GM18499 (cell line): ENCODE data around the gene GNG2.

Source experiments
- ATAC-seq: cut with Tn5 transposase; IDR thresholded peaks from one replicate; pipeline ENCODE4 v1.9.1; 2021; ENCODE audit warnings: moderate number of reproducible peaks; ENCODE audit not compliant: insufficient read depth, unreplicated experiment

Gene GNG2

GRCh38 chr14:51852541-51852940, 7.9 kb upstream of the GNG2 start:
- ATAC-seq: no peak

DNA sequence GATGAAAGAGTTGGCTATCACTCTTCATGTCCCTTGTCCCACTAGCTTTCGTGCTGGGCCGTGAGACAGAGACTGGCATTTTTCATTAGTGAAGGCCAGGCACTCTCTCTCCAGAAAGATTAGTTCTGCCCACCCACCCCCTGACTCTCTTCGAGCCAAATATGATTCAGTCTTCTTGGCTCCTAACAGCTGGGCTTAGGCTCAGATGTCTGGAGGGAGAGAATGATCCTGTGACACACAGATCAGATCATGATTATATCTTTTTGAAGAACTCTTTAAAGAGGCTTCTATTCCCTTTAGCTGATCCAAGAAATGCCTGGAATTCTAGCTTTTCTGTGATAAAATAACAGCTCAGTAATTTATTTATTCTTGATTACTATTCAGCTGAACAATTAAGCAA, 5.2 kb upstream of the GNG2 start:
- no peak for ATAC-seq

DNA sequence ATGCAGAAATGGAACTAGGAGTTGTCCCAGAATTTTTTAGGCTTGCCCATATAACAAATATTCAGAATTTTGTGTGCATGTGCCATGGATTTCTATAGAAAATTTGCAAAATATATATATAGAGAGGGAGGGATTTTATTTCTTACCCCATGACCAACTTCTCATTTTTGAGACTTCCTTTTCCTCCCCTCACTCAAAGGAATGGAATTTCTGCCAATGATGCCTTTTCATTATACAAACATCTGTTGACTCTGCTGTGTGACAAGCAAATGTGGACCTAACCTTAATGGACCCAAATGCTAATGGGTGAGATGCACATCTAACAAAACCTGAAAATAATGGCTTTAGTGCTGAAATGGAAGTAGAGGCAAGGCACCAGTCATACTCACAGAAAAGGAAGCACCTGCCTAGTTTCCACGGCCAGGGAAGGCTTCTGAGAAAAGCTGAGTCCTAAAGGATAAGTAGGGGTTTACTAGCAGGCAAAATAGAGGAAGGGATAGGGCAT, 3.6 kb upstream of the GNG2 start:
- ATAC-seq: no peak

DNA sequence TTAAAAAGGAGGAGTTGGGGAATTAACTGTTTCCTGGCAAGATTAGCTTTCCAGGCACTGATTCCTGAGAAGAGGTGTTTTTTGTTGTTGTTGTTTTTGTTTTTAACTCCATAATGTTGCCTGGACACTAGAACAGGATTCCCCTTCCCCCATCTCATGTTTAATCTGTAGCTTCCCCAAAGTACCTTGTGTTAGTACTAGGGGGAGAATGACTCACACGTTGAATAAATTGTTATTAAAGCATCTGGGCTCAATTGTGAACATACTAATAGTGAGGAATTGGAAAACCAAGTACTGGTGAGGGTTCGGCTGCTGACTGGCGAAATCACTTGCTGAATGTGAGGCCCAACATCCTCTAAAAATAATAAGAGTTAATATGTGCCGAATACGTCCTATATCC, 1.3 kb upstream of the GNG2 start:
- ATAC-seq: no peak

DNA sequence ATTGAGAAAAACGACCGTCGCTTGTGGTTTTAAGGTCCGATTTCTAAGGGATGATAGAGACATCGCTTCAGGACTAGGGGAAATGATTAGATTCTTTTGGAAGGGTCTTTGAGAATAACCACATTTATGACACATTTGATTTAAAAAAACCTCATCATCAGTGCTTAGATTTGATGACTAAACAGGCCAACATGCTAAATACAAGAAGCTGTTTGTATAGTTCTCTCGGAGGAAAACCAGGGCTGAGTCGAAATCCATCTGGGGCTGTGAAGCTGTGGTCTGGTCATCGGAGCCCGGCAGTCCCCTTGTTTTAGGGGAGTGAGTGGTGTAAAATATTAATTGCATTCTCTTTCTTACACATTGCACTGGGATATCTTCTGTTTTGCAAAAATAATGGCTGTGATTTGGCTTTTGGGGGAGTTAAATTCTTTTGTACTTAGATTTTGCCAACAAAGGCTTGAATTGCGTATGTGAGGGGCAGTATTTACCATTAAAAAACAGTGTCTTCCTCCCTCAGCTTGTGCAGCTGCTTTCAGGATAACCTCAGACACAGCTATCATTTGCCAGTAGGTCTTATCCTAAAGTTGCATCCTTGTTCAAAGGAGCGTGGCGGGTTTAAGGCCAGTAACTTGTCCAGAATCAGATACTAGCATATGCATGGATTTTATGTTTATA, 550 bp downstream of the GNG2 start:
- no peak for ATAC-seq

DNA sequence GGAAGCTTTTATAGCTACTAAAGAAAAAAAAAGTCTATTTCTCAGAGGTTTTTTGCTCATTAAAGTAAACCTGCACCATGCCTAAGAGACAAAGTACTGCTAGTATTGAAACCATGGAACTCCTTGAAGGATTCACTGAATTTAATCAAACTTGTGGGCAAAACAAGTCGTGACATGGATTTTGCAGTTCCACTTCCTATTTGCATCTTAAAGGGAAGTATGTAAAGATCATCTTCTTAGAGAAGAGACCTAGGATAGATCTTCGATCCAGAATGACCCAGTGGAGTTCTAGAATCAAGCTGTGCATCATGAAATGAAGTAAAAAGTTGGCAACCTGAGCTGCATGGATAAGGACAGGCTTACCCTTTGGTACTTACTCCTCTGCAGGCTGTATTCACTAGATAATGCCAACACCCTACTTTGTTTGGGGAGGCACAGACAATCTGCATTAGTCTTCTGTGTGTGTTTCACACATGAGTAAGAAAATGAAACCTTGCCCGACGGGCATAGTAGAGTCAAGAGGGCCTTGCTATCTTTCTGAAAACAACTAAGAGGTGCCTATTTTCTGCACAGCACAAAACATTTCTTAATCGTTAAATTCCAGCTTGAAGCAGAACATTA, 1.9 kb downstream of the GNG2 start:
- ATAC-seq: no peak

DNA sequence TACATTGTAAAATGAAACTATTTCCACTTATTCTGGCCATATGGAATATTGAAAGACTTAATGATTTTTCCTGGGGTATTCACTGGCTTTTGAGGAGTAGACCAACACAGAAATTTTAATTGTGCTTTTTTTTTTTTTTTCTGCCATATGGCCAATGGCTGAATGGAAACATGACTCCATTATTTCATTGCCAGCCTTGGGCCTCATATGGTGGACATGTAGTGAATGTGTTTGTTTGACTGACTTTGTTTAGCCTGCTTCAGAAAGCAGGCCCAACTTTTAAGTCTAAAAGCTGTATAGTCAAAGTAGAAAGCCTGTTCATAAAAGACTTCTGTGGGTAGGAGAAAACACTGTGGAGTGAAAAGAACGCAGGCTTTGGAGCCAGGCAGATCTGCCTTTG, 2.4 kb downstream of the GNG2 start:
- ATAC-seq: no peak

DNA sequence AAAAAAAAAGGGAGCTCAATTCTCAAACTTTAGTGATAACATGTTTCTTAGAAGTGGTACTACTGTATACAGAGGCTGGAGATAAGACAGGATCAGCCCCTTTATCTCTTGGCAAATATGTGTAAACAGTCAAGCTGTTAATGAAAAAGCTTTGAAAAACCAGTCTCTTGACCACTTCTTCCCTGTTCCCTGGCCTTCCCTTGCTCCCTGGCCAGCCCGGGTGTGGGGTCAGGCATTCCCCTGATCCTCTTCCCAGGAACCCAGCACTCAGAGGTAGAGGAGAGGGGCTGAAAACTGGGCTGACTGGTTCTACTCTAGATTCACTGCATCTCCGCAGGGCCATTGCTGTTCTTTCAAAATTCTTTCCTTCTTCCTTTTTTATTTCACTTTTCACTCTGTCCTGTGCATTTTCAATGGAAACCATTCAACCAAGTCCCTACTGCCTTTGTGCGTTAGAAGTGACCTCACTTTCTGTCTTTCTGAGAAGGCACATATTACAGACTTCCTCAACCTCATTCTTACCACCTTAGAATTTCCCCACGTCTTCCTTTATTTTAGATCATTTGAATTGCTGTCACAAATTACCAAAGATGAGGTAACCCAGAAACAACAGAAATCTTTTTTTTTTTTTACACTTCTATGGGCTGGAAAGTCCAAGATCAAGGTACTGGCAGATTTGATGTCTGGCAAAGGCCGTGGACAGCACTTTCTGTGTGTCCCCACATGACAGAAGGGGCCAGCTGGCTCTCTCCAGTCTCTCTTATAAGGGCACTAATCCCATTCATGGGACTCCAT, 5.7 kb downstream of the GNG2 start:
- no peak for ATAC-seq

DNA sequence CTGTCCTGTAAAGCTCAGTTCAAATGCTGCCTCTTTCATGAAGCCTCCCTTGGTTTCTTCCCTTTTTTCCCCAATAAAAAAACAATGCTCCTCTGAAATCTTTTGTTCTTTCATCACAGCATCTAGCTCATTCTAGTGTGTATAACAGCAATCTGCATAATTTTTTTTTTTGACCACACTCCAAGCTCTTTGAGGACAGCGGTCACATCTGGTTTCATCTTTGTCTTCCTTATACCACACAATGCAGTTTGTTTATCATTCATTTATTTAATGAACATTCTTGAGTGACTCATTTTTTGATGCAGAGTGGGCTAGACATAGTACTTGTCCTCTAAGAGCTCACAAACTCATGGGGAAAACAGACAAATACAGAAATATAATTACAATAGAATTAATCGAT, 7.3 kb downstream of the GNG2 start:
- ATAC-seq: no peak

DNA sequence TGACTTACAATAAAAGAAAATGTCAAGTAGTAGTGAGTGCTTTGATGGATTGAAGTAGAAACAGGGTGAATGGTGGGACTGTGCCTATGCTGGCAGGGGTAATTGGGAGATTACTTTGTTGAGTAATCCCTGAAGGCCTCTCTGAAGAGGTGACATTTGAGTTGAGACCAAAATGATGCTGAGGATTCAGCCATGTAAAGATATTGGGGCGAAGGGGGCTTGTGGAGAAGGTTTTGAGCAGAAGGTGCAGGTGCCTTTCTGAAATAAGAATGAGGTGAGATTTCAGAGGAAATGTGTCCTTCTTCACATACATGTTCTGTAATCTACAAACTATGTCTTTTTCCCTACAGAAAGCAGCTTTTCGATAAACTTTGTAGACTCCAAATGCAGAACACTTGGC, 8.0 kb downstream of the GNG2 start:
- ATAC-seq: no peak

DNA sequence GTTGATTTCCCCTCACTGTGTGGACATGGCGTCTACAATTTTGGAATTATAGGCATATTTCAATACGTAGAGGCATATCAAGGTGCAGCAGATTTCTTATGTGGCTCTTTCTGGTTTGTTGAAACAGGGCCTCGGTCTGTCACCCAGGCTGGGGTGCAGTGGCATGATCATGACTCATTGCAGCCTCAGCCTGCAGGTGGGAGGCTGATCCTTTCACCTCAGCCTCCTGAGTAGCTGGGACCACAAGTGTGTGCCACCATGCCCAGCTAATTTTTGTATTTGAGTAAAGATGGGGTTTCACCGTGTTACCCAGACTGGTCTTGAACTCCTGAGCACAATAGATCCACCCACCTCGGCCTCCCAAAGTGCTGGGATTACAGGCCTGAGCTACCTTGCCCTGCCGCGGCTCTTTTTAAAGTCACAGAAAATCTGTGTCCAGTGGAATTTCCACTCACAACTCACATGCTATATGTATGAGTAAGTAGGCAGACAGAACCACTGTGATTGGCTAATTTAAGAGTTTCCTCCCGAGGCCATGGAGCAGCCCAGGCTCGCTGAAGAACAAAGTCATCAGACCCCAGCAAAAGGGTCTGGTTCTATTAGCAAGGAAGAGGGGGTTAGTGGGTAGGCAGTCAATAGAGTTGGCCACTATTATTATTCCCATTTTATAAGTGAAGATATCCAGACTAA, 9.1 kb downstream of the GNG2 start:
- ATAC-seq: no peak

DNA sequence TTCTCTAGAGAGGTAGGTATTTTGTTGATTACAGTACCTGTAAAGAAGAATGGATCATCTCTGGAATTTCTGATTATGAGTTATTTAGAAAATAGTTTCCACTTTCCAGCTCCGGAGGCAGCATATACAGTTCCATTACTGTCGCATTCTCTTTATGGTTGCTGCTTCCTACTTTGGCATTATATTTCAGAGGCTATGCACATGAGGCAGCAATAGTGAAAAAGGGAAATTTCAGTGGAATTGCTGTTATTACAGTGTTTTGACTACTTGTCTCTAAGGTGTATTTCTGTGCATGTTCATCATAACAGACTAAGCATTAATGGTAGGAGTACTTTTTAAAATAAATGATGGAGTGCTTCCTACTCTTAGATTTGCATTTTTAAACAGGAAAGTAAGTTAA, 10.2 kb downstream of the GNG2 start:
- ATAC-seq: no peak

DNA sequence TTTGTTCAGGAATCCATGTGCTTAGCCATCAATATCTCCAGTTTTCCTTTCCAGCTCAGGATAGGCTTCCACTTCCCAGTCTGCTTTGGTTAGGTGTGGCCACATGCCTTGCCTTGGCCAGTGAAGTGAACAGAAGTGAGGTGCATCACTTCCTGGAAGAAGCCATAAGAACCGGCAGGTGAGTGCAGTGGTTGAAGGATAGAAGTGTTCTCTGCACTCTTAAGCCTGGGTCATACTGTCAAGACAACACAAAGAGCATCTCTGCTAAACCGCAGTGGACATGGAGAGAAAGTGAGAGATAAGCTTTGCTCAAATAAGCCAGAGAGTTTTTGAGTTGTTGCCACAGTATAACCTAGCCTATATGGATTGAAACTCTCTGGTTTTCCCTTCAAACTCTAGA, 11.4 kb downstream of the GNG2 start:
- ATAC-seq: no peak

GRCh38 chr14:51872396-51872795, 12.0 kb downstream of the GNG2 start:
- no peak for ATAC-seq

DNA sequence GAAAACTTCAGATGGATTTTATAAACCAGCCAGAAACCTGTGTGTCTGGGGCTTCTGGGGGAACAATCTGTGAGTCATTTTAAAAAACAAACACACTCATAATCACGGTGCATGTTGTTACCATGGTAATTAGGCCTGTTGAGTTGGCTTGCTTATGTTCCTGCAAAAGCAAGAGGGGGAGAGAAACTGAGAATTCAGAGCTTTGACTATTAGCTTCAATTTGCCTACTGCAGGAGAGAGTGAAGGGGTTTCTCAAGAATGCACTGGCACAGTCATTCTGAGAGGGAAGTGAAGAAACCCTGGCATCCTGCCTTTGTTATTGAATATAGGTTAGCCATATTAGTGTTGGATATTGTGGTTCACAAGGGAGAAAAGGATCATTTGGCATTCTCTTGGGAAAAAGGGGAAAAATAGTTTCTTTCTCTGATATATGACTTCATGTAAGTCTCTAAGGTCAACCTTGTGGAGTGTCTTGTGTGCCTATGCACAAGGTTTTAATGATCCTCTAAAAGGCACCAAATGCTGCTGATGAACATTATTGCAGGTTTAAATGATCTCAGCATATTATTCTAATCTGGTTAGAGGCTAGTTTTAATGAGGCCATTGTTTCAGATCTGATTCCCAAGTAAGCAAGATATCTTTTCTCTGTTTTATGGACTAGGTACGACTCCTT, 12.9 kb downstream of the GNG2 start:
- peak; percentile 93 for ATAC-seq

DNA sequence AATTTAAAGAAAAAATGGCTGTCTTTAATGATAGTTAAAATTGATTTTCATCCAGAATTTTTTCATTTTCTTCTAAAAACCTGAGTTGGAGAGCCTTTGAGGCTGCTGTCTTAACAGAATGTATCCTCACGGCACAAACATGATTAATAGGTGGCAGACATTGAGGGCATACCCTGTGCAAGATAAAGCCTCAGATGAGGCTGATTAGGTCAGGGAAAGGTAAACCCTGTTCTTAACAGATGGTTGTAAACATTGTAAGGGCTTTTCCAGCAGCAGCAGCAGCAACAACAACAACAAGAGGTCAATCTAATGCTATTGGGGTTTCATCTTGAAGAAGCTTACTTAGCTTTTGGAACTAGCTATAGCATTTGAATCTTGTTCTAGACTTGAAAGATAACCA, 17.4 kb downstream of the GNG2 start:
- no peak for ATAC-seq

DNA sequence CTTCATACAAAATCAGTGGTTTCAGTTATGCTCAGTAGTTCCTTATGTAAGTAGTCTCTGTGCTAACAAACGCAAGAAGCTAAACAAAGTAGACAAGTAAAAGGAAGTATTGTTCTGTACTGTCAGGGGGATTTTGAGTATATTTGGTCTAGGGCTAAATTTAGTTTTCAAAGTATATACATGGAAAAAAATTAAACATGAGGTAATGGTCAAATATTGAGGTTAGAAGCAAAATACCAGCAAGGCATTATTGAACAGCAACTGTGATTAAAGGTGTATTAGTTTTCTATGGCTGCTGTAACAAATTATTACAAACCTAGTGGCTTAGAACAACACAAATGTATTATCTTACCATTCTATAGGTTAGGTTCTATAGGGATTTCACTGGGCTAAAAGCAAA, 18.8 kb downstream of the GNG2 start:
- ATAC-seq: no peak

DNA sequence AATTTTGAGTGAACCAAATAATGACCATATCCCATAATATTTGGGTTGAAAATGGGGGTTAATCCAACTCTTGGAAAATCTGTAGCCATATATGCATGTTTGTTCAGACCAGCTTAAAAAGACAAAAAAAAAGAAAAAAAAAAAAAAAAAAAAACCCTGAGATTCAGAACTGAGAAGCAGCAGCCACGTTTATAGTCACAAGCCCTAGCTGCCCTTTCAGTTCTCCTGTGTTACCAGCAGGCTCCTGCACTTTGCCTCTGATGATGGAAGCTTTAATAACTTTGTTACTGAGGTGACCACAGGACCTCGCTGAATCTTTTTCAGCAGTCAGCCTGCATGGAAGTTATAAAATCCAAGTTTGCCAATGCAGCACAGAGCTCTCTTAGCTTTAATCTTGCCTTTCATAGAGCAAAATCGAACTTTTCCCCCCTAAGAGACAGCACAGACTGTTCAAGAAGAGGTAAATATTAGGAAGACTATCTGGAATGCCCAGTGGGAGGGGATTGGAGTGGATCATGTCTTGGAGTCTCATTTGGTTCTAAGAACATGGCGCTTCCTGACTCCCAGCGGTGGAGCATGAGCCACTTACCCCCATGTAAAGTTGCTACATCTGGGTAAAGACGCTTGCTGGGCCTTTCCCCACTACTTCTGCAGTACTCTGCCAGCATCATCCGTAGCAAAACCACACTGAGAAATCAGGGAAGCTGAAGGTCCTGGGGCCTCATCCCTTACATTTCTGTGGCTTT, 20.6 kb downstream of the GNG2 start:
- no peak for ATAC-seq

DNA sequence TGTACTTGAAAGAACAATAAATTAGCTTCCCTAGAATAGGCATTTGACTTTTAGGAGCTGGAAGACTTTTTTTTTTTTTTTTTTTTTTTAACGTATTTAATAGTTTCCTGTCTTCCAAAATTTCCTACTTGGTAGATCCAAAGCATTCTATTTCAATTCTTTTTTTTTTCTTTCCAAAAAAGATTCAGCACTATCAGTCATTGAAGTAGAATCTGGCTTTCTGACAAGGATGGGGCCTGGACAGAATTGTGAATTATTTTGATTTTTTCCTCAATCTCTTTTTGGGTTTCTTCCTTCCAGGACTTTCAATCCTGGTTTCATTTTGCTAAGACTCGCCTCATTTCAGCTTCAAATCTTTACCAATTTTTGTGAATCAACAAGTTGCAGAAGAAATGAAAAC, 21.2 kb downstream of the GNG2 start:
- no peak for ATAC-seq

- ATAC-seq: no peak
Observed at GRCh38 chr14:51883232-51883631, 22.8 kb downstream of the GNG2 start.
